Mesendoderm (in vitro differentiated cells): ENCODE data around the gene NHP2.

Source experiments
- DNase-seq: peaks from one replicate; pipeline ENCODE4 v3.0.0; 2013
- H2AK5ac ChIP-seq: 2 replicates; pipeline ENCODE4 v1.6.1; 2013; ENCODE audit warnings: low read length, inconsistent platforms
- H2BK120ac ChIP-seq: 2 replicates; pipeline ENCODE4 v1.6.1; 2013; ENCODE audit warnings: low read depth, mild to moderate bottlenecking, low read length, moderate library complexity, mixed read lengths
- H2BK15ac ChIP-seq: replicated peaks from 2 replicates; pipeline ENCODE4 v1.6.1; 2013; ENCODE audit warnings: low read depth, mild to moderate bottlenecking, moderate library complexity
- H2BK5ac ChIP-seq: 2 replicates; pipeline ENCODE4 v1.6.1; 2013; ENCODE audit warnings: low read length, inconsistent platforms
- H3K18ac ChIP-seq: 2 replicates; pipeline ENCODE4 v1.6.1; 2013; ENCODE audit warnings: mild to moderate bottlenecking, low read length, mixed read lengths
- H3K23ac ChIP-seq: one replicate; pipeline ENCODE4 v1.6.1; 2013; ENCODE audit warnings: low read length
- H3K27ac ChIP-seq: 2 replicates; pipeline ENCODE4 v1.5.1; 2013; ENCODE audit warnings: low read depth, mild to moderate bottlenecking, inconsistent platforms, low read length, moderate library complexity
- H3K27me3 ChIP-seq: 2 replicates; pipeline ENCODE4 v1.6.1; 2013; ENCODE audit warnings: low read length, control low read depth, mild to moderate bottlenecking, inconsistent platforms; ENCODE audit not compliant: insufficient read depth, poor library complexity
- H3K36me3 ChIP-seq: 2 replicates; pipeline ENCODE4 v1.6.1; 2013; ENCODE audit warnings: low read length, inconsistent platforms; ENCODE audit not compliant: control insufficient read depth, insufficient read depth
- H3K4ac ChIP-seq: one replicate; pipeline ENCODE4 v1.6.1; 2013; ENCODE audit warnings: low read depth, mild to moderate bottlenecking, low read length, moderate library complexity
- H3K4me1 ChIP-seq: 2 replicates; pipeline ENCODE4 v1.6.1; 2013; ENCODE audit warnings: low read depth, low read length, inconsistent platforms; ENCODE audit not compliant: control insufficient read depth
- H3K4me2 ChIP-seq: 2 replicates; pipeline ENCODE4 v1.6.1; 2013; ENCODE audit warnings: low read length
- H3K4me3 ChIP-seq: 2 replicates; pipeline ENCODE4 v1.5.1; 2013; ENCODE audit warnings: mild to moderate bottlenecking, low read length
- H3K56ac ChIP-seq: one replicate; pipeline ENCODE4 v1.6.1; 2013; ENCODE audit warnings: low read length
- H3K79me1 ChIP-seq: 2 replicates; pipeline ENCODE4 v1.6.1; 2013; ENCODE audit warnings: low read length, inconsistent platforms
- H3K79me2 ChIP-seq: 2 replicates; pipeline ENCODE4 v1.6.1; 2013; ENCODE audit warnings: mild to moderate bottlenecking, low read length; ENCODE audit not compliant: control insufficient read depth, insufficient read depth
- H3K9ac ChIP-seq: 2 replicates; pipeline ENCODE4 v1.6.1; 2013; ENCODE audit warnings: low read length, inconsistent platforms
- H4K5ac ChIP-seq: one replicate; pipeline ENCODE4 v1.6.1; 2013; ENCODE audit warnings: low read length
- H4K8ac ChIP-seq: one replicate; pipeline ENCODE4 v1.6.1; 2013; ENCODE audit warnings: low read depth, mild to moderate bottlenecking, control low read depth, low read length, moderate library complexity
- WGBS: extraction: QIAGEN DNeasy Blood & Tissue Kit; methylation state at CpG from one replicate; pipeline ENCODE4 v1.1.7; 2013; ENCODE audit warnings: low lambda C conversion rate, missing lambda C conversion rate; ENCODE audit not compliant: insufficient coverage; ENCODE audit errors: extremely low coverage; 5-methylcytosine and 5-hydroxymethylcytosine counted together

NHP2 gene

DNA sequence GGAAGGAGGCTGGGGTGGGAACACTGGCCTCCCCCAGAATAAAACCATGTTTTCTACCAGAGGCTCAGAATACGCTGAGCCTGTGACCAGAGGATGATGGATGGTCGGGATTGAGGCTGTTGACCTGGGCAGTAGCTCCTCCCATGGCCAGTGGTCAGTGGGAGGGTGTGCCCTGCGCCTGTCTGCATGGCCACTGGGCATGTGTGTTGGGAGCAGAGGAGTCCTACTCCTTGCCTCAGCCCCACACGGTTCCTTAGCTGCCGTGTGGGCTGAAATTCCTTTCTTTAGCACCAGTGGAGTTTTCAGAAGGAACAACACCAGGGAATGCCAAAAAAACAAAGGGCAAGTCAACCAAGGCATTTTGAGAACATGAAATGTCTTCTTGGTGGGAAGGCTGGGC, 31.3 kb downstream of the NHP2 start:
- no peak for DNase-seq
- Histone ChIP-seq H3K36me3 (peaks cover 2% of the 10 kb centered on the region), H3K56ac (no peak overlapping the region), H3K4ac (no peak overlapping the region), H3K79me1 (peaks cover 5% of the 10 kb centered on the region), H4K5ac (no peak overlapping the region), H2AK5ac (no peak overlapping the region), H3K23ac (no peak overlapping the region), H2BK120ac (no peak overlapping the region), H3K18ac (no peak overlapping the region), H3K4me1 (peaks cover 3% of the 10 kb centered on the region), H3K27me3 (no peaks in the 10 kb centered on the region), H3K9ac (no peak overlapping the region), H3K4me2 (no peak overlapping the region), H2BK15ac (no peak overlapping the region), H3K79me2 (peaks cover 15% of the 10 kb centered on the region), H4K8ac (no peak overlapping the region), H3K27ac (no peak overlapping the region), H3K4me3 (no peak overlapping the region), H2BK5ac (no peak overlapping the region)
- no CpG with 5 or more reads among the region's 5 CpGs for WGBS

DNA sequence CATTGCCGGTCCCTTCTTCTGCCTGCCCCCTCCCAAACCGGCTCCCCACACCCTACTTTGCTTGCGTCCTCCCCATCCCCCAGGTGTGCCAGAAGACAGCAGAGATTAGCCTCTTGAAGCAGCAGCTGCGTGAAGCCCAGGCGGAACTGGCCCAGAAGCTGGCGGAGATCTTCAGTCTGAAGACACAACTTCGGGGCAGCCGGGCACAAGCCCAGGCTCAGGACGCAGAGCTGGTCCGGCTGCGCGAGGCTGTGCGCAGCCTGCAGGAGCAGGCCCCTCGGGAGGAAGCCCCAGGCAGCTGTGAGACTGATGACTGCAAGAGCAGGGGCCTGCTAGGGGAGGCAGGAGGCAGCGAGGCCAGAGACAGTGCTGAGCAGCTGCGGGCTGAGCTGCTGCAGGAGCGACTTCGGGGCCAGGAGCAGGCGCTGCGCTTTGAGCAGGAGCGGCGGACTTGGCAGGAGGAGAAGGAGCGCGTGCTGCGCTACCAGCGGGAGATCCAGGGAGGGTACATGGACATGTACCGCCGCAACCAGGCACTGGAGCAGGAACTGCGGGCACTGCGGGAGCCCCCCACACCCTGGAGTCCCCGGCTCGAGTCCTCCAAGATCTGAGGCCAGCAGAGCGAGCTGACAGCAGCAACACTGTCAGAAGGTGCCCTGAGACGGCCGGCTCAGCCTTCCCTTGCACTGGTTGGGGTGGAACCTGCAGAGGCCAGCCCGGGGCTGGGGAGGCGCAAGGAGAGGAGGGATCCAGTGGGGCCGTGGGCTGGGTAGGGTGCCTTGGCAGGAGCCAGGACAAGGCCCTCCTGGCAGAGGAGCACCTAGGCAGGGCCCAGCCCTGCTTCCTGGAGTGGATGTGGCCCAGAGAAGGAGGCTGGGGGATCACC, 32.1 kb downstream of the NHP2 start:
- Histone ChIP-seq H4K8ac (no peak overlapping the region), H3K4me3 (no peak overlapping the region), H3K36me3 (peaks cover 2% of the 10 kb centered on the region), H2BK120ac (no peak overlapping the region), H3K18ac (no peak overlapping the region), H3K56ac (no peak overlapping the region), H3K4me1 (peaks cover under 1% of the 10 kb centered on the region), H2BK5ac (no peak overlapping the region), H3K23ac (no peak overlapping the region), H4K5ac (no peak overlapping the region), H2BK15ac (no peak overlapping the region), H3K9ac (no peak overlapping the region), H3K4me2 (no peak overlapping the region), H3K27me3 (no peaks in the 10 kb centered on the region), H3K27ac (no peak overlapping the region), H2AK5ac (no peak overlapping the region), H3K79me1 (peaks cover 7% of the 10 kb centered on the region), H3K79me2 (peaks cover 22% of the 10 kb centered on the region), H3K4ac (no peak overlapping the region)
- WGBS = no CpG with 5 or more reads among the region's 38 CpGs
- no peak for DNase-seq

DNA sequence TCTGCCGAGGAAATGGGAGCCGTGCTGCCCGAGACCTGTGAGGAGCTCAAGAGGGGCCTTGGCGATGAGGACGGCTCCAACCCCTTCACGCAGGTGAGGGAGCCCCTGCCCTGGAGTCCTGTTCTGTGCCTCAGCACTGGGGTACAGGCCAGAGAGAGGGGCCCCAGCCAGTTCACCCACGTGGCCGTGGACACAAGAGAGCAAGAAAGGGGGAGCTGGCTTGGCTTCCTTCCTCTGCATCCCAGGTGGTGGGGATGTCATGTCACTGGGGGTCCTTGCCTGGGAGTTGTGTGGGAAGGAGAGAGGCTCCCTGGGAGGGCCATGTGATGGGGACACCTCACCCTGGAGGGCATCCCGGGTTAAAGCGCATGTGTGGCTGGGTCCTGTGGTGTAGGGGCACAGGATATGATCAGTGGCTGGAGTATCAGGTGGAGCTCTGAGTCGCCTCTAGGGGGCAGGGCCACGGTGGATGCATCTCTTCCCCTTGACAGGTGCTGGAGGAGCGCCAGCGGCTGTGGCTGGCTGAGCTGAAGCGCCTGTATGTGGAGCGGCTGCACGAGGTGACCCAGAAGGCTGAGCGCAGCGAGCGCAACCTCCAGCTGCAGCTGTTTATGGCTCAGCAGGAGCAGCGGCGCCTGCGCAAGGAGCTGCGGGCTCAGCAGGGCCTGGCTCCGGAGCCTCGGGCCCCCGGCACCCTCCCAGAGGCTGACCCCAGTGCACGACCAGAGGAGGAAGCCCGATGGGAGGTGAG, 32.9 kb downstream of the NHP2 start:
- no CpG with 5 or more reads among the region's 29 CpGs for WGBS
- H2BK15ac ChIP-seq = no peak overlapping the region
- no peak overlapping the region for H3K27ac ChIP-seq
- no peak overlapping the region for H2BK5ac ChIP-seq
- H3K9ac ChIP-seq = no peak overlapping the region
- H3K79me2 ChIP-seq = peaks cover 29% of the 10 kb centered on the region
- H3K23ac ChIP-seq = no peak overlapping the region
- H3K4me3 ChIP-seq = no peak overlapping the region
- no peak overlapping the region for H4K5ac ChIP-seq
- no peak overlapping the region for H3K56ac ChIP-seq
- peaks cover 2% of the 10 kb centered on the region for H3K36me3 ChIP-seq
- H3K18ac ChIP-seq = no peak overlapping the region
- DNase-seq = peak; percentile 72
- H2BK120ac ChIP-seq = no peak overlapping the region
- H3K27me3 ChIP-seq = no peaks in the 10 kb centered on the region
- peaks cover 7% of the 10 kb centered on the region for H3K79me1 ChIP-seq
- H3K4me1 ChIP-seq = peaks cover 4% of the 10 kb centered on the region
- H3K4me2 ChIP-seq = no peak overlapping the region
- H4K8ac ChIP-seq = no peak overlapping the region
- no peak overlapping the region for H3K4ac ChIP-seq
- no peak overlapping the region for H2AK5ac ChIP-seq

DNA sequence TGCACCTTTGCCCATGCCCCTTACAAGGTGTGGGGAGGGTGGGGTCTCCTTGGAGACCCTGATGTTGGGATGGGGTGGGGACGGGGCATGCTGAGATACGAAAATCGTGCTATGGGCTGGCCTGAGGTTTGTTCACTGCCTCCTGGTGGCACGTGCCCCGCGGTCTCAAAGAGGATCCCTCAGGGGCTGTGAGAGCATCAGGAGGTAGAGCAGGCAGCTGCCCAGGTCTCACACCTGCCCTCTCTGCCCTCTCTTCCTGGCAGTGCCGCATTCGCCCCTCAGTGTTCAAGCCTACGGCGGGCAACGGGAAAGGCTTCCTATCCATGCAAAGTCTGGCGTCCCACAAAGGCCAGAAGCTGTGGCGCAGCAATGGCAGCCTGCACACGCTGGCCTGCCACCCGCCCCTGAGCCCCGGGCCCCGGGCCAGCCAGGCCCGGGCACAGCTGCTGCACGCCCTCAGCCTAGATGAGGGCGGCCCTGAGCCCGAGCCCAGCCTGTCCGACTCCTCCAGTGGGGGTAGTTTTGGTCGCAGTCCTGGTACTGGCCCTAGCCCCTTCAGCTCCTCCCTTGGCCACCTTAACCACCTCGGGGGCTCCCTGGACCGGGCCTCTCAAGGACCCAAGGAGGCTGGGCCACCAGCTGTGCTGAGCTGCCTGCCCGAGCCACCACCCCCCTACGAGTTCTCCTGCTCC, 33.6 kb downstream of the NHP2 start:
- no CpG with 5 or more reads among the region's 27 CpGs for whole genome bisulfite sequencing
- no peak overlapping the region for H4K5ac ChIP-seq
- H3K36me3 ChIP-seq = peaks cover 2% of the 10 kb centered on the region
- H2BK15ac ChIP-seq = no peak overlapping the region
- H3K18ac ChIP-seq = no peak overlapping the region
- H3K56ac ChIP-seq = no peak overlapping the region
- no peak overlapping the region for H3K4me3 ChIP-seq
- no peak overlapping the region for H3K4ac ChIP-seq
- no peak overlapping the region for H3K27ac ChIP-seq
- no peak overlapping the region for H4K8ac ChIP-seq
- no peaks in the 10 kb centered on the region for H3K27me3 ChIP-seq
- no peak overlapping the region for H2AK5ac ChIP-seq
- H3K9ac ChIP-seq = no peak overlapping the region
- peaks cover 9% of the 10 kb centered on the region for H3K4me1 ChIP-seq
- H2BK5ac ChIP-seq = no peak overlapping the region
- no peak overlapping the region for H3K23ac ChIP-seq
- no peak overlapping the region for H2BK120ac ChIP-seq
- H3K4me2 ChIP-seq = no peak overlapping the region
- peaks cover 36% of the 10 kb centered on the region for H3K79me2 ChIP-seq
- peaks cover 7% of the 10 kb centered on the region for H3K79me1 ChIP-seq
- no peak for DNase-seq

DNA sequence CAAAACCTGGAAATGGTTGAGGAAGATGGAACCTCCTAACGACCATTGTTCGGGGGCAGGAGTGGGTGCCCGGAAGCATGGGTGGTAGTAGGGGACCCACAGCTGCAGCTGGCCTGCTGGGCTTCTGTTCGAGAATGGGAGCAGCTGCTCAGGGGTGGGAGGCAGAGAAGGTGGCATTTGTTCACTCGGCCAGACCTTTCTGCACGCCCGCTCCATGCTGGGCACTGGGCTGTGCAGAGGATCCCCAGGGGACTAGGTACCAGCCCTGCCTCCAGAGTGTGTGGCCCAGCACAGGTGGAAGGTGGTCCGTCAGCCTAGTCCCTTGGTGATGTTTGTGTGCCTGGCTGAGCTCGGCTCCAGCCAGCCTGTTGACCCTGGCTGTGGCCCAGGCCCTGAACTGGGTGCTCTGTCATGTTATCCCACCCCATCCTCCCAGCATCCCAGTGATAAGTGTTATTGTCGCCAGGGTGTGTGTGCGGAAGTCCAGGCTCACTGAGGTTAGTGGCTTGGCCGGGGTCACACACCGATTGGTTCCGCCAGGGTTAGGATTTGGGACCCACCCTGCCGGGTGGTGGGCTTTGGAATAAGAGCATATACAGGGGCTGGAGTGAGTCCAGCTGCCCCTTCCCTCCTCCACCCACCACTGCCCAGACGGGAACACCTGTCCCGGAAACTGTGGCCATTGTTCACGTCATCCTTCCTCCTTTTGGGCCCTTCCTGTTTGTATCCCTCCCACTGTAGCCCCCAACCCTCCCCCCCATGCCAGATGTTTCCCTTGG, 35.6 kb downstream of the NHP2 start:
- H3K79me2 ChIP-seq = peaks cover 46% of the 10 kb centered on the region
- no peak overlapping the region for H2BK120ac ChIP-seq
- H3K56ac ChIP-seq = no peak overlapping the region
- H4K5ac ChIP-seq = no peak overlapping the region
- peaks cover 12% of the 10 kb centered on the region for H3K4me1 ChIP-seq
- H3K27ac ChIP-seq = no peak overlapping the region
- no peak overlapping the region for H3K4me3 ChIP-seq
- no peak overlapping the region for H2AK5ac ChIP-seq
- H3K18ac ChIP-seq = no peak overlapping the region
- no peak overlapping the region for H2BK15ac ChIP-seq
- no peak for DNase-seq
- H3K36me3 ChIP-seq = peaks cover 2% of the 10 kb centered on the region
- H3K4me2 ChIP-seq = no peak overlapping the region
- no CpG with 5 or more reads among the region's 18 CpGs for WGBS
- H3K27me3 ChIP-seq = no peaks in the 10 kb centered on the region
- H4K8ac ChIP-seq = no peak overlapping the region
- H3K9ac ChIP-seq = no peak overlapping the region
- peaks cover 10% of the 10 kb centered on the region for H3K79me1 ChIP-seq
- H2BK5ac ChIP-seq = no peak overlapping the region
- no peak overlapping the region for H3K4ac ChIP-seq
- H3K23ac ChIP-seq = no peak overlapping the region
